Measurements from ENCODE around the gene NELL1. TPM values are rescaled to one million over a fixed set of nuclear protein-coding genes. Genes with fewer than 3 reads are reported as not detected.

NELL1 gene
- total RNA-seq, 2 donors from 2014 or later: not detected

GRCh38 chr11:21353425-21353824 lies 684.0 kb downstream of the NELL1 start:
- DNase-seq (ENCODE audit: low spot score): no peak
- intact Hi-C loops (cut with DNase I): no loop called here

- intact Hi-C loops (cut with DNase I): no loop called here
- no peak for DNase-seq (ENCODE audit: low spot score)
Measured at GRCh38 chr11:21364866-21365624, 695.7 kb downstream of the NELL1 start.

- DNase-seq (ENCODE audit: low spot score): no peak
- intact Hi-C loops (cut with DNase I): no loop called here
Measured at GRCh38 chr11:21369947-21370346, 700.6 kb downstream of the NELL1 start.

GRCh38 chr11:21371044-21371443 lies 701.7 kb downstream of the NELL1 start:
- intact Hi-C loops (cut with DNase I): no loop called here
- DNase-seq (ENCODE audit: low spot score): no peak

GRCh38 chr11:21372672-21373071 lies 703.3 kb downstream of the NELL1 start:
- DNase-seq (ENCODE audit: low spot score): no peak
- intact Hi-C loops (cut with DNase I): no loop called here

GRCh38 chr11:21374376-21374775 lies 705.0 kb downstream of the NELL1 start:
- intact Hi-C loops (cut with DNase I): no loop called here
- DNase-seq (ENCODE audit: low spot score): no peak

GRCh38 chr11:21385669-21386440 lies 716.5 kb downstream of the NELL1 start:
- no peak for DNase-seq (ENCODE audit: low spot score)
- intact Hi-C loops (cut with DNase I): no loop called here

- intact Hi-C loops (cut with DNase I): no loop called here
- DNase-seq (ENCODE audit: low spot score): no peak
Measured at GRCh38 chr11:21390430-21390829, 721.0 kb downstream of the NELL1 start.

- intact Hi-C loops (cut with DNase I): no loop called here
Measured at GRCh38 chr11:21396342-21397008, 727.1 kb downstream of the NELL1 start.

GRCh38 chr11:21398195-21398594 lies 728.8 kb downstream of the NELL1 start:
- intact Hi-C loops (cut with DNase I): no loop called here
- DNase-seq (ENCODE audit: low spot score): no peak

More at GRCh38 chr11:21396342-21397008, 727.1 kb downstream of the NELL1 start:
- no peak for DNase-seq (ENCODE audit: low spot score)

- no peak for DNase-seq (ENCODE audit: low spot score)
- intact Hi-C loops (cut with DNase I): no loop called here
Measured at GRCh38 chr11:21401496-21401895, 732.1 kb downstream of the NELL1 start.

GRCh38 chr11:21402274-21402673 lies 732.9 kb downstream of the NELL1 start:
- intact Hi-C loops (cut with DNase I): no loop called here

GRCh38 chr11:21403069-21403468 lies 733.7 kb downstream of the NELL1 start:
- intact Hi-C loops (cut with DNase I): no loop called here
- DNase-seq (ENCODE audit: low spot score): no peak

More at GRCh38 chr11:21402274-21402673, 732.9 kb downstream of the NELL1 start:
- no peak for DNase-seq (ENCODE audit: low spot score)

GRCh38 chr11:21405422-21405821 lies 736.0 kb downstream of the NELL1 start:
- intact Hi-C loops (cut with DNase I): no loop called here

GRCh38 chr11:21410513-21410912 lies 741.1 kb downstream of the NELL1 start:
- intact Hi-C loops (cut with DNase I): no loop called here
- DNase-seq (ENCODE audit: low spot score): no peak

More at GRCh38 chr11:21405422-21405821, 736.0 kb downstream of the NELL1 start:
- no peak for DNase-seq (ENCODE audit: low spot score)

- no peak for DNase-seq (ENCODE audit: low spot score)
- intact Hi-C loops (cut with DNase I): no loop called here
Measured at GRCh38 chr11:21411104-21411503, 741.7 kb downstream of the NELL1 start.

- no peak for DNase-seq (ENCODE audit: low spot score)
- intact Hi-C loops (cut with DNase I): no loop called here
Measured at GRCh38 chr11:21411597-21411996, 742.2 kb downstream of the NELL1 start.

GRCh38 chr11:21412652-21413383 lies 743.4 kb downstream of the NELL1 start:
- intact Hi-C loops (cut with DNase I): no loop called here
- no peak for DNase-seq (ENCODE audit: low spot score)

- intact Hi-C loops (cut with DNase I): no loop called here
- no peak for DNase-seq (ENCODE audit: low spot score)
Measured at GRCh38 chr11:21414953-21415352, 745.6 kb downstream of the NELL1 start.

Data from posterior vena cava (tissue), 2 donors.